HEK293 (cell line): ENCODE data around the gene LILRA6.

ENCODE experiments used
- PRDM1 ChIP-seq: fragments of 450-650 bp; formaldehyde crosslinking; IDR thresholded peaks from 2 replicates; pipeline ENCODE4; 2016; ENCODE audit warnings: missing biosample characterization, missing genetic modification characterization
- SP2 ChIP-seq: fragments of 450-650 bp; formaldehyde crosslinking; IDR thresholded peaks from 2 replicates; pipeline ENCODE4 v1.5.1; 2016; ENCODE audit warnings: missing biosample characterization, missing genetic modification characterization
- YY1 ChIP-seq: fragments of 450-650 bp; formaldehyde crosslinking; IDR thresholded peaks from 2 replicates; pipeline ENCODE4 v1.5.1; 2018; ENCODE audit warnings: missing biosample characterization, missing genetic modification characterization
- ZBTB1 ChIP-seq: fragments of 450-650 bp; formaldehyde crosslinking; IDR thresholded peaks from 2 replicates; pipeline ENCODE4 v1.5.1; 2016; ENCODE audit warnings: missing biosample characterization, missing genetic modification characterization
- ZNF138 ChIP-seq: fragments of 450-650 bp; formaldehyde crosslinking; IDR thresholded peaks from 2 replicates; pipeline ENCODE4 v1.5.1; 2016; ENCODE audit warnings: missing biosample characterization, missing genetic modification characterization, borderline replicate concordance
- ZNF350 ChIP-seq: fragments of 450-650 bp; formaldehyde crosslinking; IDR thresholded peaks from 2 replicates; pipeline ENCODE4 v1.5.0; 2017; ENCODE audit warnings: missing biosample characterization, mild to moderate bottlenecking, missing genetic modification characterization
- ZNF610 ChIP-seq: fragments of 450-650 bp; formaldehyde crosslinking; IDR thresholded peaks from 2 replicates; pipeline ENCODE4 v1.5.1; 2016; ENCODE audit warnings: missing biosample characterization, missing genetic modification characterization, borderline replicate concordance
- TF ChIP-seq, protein P1 (sequence below): fragments of 450-650 bp; formaldehyde crosslinking; IDR thresholded peaks from 2 replicates; pipeline ENCODE4 v1.5.1; 2016; ENCODE audit warnings: missing biosample characterization, missing genetic modification characterization

DNA sequence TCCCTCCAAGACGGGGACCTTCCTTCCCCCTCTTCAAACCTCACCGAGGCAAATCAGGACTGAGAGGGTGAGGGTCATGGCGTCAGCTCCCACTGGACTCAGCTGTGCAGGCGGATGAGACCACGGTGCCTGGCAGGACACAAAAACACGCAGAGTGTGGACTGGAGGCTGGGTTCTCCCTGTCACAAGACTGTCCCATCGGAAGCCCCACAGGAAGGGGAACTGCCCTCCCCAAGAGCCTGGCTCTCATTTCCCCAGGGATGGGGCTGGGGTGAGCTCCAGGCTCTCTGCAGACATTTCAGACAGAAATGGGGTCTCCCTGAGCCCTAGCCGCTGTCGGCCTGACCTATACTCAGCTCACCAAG, 14.5 kb upstream of the LILRA6 start, which contains the start of gene LILRB5:
- TF ChIP-seq ZNF350 (tag by site-specific recombination): no peak
- no peak for TF ChIP-seq ZNF610 (tag by site-specific recombination)
- TF ChIP-seq, protein P1, sequence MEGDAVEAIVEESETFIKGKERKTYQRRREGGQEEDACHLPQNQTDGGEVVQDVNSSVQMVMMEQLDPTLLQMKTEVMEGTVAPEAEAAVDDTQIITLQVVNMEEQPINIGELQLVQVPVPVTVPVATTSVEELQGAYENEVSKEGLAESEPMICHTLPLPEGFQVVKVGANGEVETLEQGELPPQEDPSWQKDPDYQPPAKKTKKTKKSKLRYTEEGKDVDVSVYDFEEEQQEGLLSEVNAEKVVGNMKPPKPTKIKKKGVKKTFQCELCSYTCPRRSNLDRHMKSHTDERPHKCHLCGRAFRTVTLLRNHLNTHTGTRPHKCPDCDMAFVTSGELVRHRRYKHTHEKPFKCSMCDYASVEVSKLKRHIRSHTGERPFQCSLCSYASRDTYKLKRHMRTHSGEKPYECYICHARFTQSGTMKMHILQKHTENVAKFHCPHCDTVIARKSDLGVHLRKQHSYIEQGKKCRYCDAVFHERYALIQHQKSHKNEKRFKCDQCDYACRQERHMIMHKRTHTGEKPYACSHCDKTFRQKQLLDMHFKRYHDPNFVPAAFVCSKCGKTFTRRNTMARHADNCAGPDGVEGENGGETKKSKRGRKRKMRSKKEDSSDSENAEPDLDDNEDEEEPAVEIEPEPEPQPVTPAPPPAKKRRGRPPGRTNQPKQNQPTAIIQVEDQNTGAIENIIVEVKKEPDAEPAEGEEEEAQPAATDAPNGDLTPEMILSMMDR: no peak
- no peak for TF ChIP-seq SP2 (tag by site-specific recombination)
- no peak for TF ChIP-seq PRDM1 (tag by site-specific recombination)
- TF ChIP-seq ZNF138 (tag by site-specific recombination): no peak
- no peak for TF ChIP-seq YY1 (tag by site-specific recombination)
- TF ChIP-seq ZBTB1: no peak
